CD14-positive monocyte (primary cell): ENCODE results near the gene EDEM1. TPM values are rescaled to one million over a fixed set of nuclear protein-coding genes. Genes with fewer than 3 reads are reported as not detected.
A peak's percentile ranks its signal among the peaks of the same experiment; 100 is the strongest.

Experiments
- DNase-seq, 3 donors: peaks; one replicate each; pipeline ENCODE4 v3.0.0-alpha.2; 2011 to 2022
- H2AFZ ChIP-seq: 2 replicates; pipeline ENCODE4 v1.6.0; 2012; ENCODE audit warnings: mild to moderate bottlenecking, low read depth, low read length, inconsistent platforms; ENCODE audit not compliant: insufficient read depth, poor library complexity, severe bottlenecking
- H3K27ac ChIP-seq, 2 donors: 1 replicate in 1 of 2; 2 replicates in 1 of 2; pipeline ENCODE4 v1.5.1; 2012 to 2013; ENCODE audit warnings: low read length in 2 of 2, control low read depth in 1 of 2, inconsistent platforms in 1 of 2, low read depth in 1 of 2, mild to moderate bottlenecking in 1 of 2
- H3K27me3 ChIP-seq, 2 donors: one replicate each; pipeline versions ENCODE4 v1.6.0 to v1.6.1; 2011 to 2013; ENCODE audit warnings: low read length in 2 of 2; ENCODE audit not compliant: control insufficient read depth in 2 of 2, insufficient read depth in 2 of 2
- H3K36me3 ChIP-seq, 2 donors: replicated peaks in 1 of 2; 1 replicate in 1 of 2; 2 replicates in 1 of 2; pipeline versions ENCODE4 v1.5.1 to v1.6.1; 2012 to 2013; ENCODE audit warnings: low read length in 2 of 2, control low read depth in 1 of 2, inconsistent platforms in 1 of 2, mild to moderate bottlenecking in 1 of 2; ENCODE audit not compliant: insufficient read depth in 2 of 2, control insufficient read depth in 1 of 2
- H3K4me1 ChIP-seq, 2 donors: 1 replicate in 1 of 2; 2 replicates in 1 of 2; pipeline versions ENCODE4 v1.5.1 to v1.6.1; 2012 to 2013; ENCODE audit warnings: low read length in 2 of 2, control low read depth in 1 of 2, inconsistent platforms in 1 of 2, mild to moderate bottlenecking in 1 of 2, moderate library complexity in 1 of 2; ENCODE audit not compliant: insufficient read depth in 2 of 2, control insufficient read depth in 1 of 2
- H3K4me2 ChIP-seq: replicated peaks from 2 replicates; pipeline ENCODE3; 2012; ENCODE audit warnings: low read length, moderate library complexity, mild to moderate bottlenecking; ENCODE audit not compliant: poor library complexity, severe bottlenecking; ENCODE audit errors: extremely low read depth
- H3K4me3 ChIP-seq, 3 experiments: fragments of 200-600 bp in 1 of 3; sonication (generic) in 1 of 3; replicated peaks in 1 of 3; 1 replicate in 2 of 3; 2 replicates in 1 of 3; pipeline ENCODE4 v1.5.1; 2011 to 2013; ENCODE audit warnings: low read length in 3 of 3, mild to moderate bottlenecking in 3 of 3, control low read depth in 2 of 3, low read depth in 2 of 3, inconsistent platforms in 1 of 3, moderate library complexity in 1 of 3
- H3K79me2 ChIP-seq: 2 replicates; pipeline ENCODE4 v1.6.0; 2012; ENCODE audit warnings: mild to moderate bottlenecking, control low read depth, inconsistent platforms, low read length, moderate library complexity; ENCODE audit not compliant: insufficient read depth
- H3K9ac ChIP-seq: 2 replicates; pipeline ENCODE4 v1.6.0; 2017; ENCODE audit warnings: low read length, mild to moderate bottlenecking; ENCODE audit not compliant: insufficient read depth, poor library complexity, severe bottlenecking
- H3K9me3 ChIP-seq, 2 donors: replicated peaks in 1 of 2; 1 replicate in 1 of 2; 2 replicates in 1 of 2; pipeline versions ENCODE4 v1.5.1 to v1.6.1; 2012 to 2013; ENCODE audit warnings: low read length in 2 of 2, control low read depth in 1 of 2; ENCODE audit not compliant: control insufficient read depth in 1 of 2, insufficient read depth in 1 of 2
- H4K20me1 ChIP-seq: 2 replicates; pipeline ENCODE4 v1.6.0; 2012; ENCODE audit warnings: mild to moderate bottlenecking, low read length, control low read depth, moderate library complexity; ENCODE audit not compliant: insufficient read depth
- H3K27ac Mint-ChIP-seq, 7 donors: one replicate each; pipeline ENCODE4 v1.8.0; 2020; ENCODE audit warnings: mild to moderate bottlenecking in 7 of 7, mixed read lengths in 7 of 7, moderate library complexity in 6 of 7, inconsistent platforms in 2 of 7
- H3K27me3 Mint-ChIP-seq, 3 donors: one replicate each; pipeline ENCODE4 v1.8.0; 2021 to 2022; ENCODE audit warnings: low read depth in 3 of 3, mild to moderate bottlenecking in 3 of 3, mixed read lengths in 3 of 3, moderate library complexity in 3 of 3, inconsistent platforms in 1 of 3
- H3K36me3 Mint-ChIP-seq, 2 donors: one replicate each; pipeline ENCODE4 v1.8.0; 2020; ENCODE audit warnings: mixed read lengths in 2 of 2, inconsistent platforms in 1 of 2, mild to moderate bottlenecking in 1 of 2
- H3K4me1 Mint-ChIP-seq: one replicate; pipeline ENCODE4 v1.8.0; 2020; ENCODE audit warnings: mild to moderate bottlenecking, mixed read lengths
- H3K4me3 Mint-ChIP-seq, 2 donors: one replicate each; pipeline ENCODE4 v1.8.0; 2020; ENCODE audit warnings: mild to moderate bottlenecking in 2 of 2, mixed read lengths in 2 of 2, moderate library complexity in 1 of 2
- H3K9me3 Mint-ChIP-seq, 7 donors: one replicate each; pipeline ENCODE4 v1.8.0; 2020 to 2022; ENCODE audit warnings: mixed read lengths in 7 of 7, mild to moderate bottlenecking in 6 of 7, moderate library complexity in 6 of 7, inconsistent platforms in 2 of 7
- CTCF ChIP-seq: fragments of 200-600 bp; IDR thresholded peaks from one replicate; pipeline ENCODE4 v1.8.0; 2022; ENCODE audit warnings: antibody characterized with exemption, mild to moderate bottlenecking
- WGBS: methylation state at CpG from one replicate; pipeline ENCODE4 v1.1.5; 2013; ENCODE audit warnings: missing lambda C conversion rate; ENCODE audit not compliant: insufficient coverage; 5-methylcytosine and 5-hydroxymethylcytosine counted together
- intact Hi-C, 2 donors: fragments of 100-400 bp; cut with micrococcal nuclease; formaldehyde crosslinking; loops; one replicate each; pipeline versions ENCODE4 v1.15.0 to v1.15.1; 2023
- polyA plus RNA-seq, 3 donors: library from polyadenylated mRNA; depleted of rRNA in 1 of 3; unstranded in 2 of 3; stranded (reverse) in 1 of 3; fragments of 300-500 nt in 2 of 3; fragments of >200 nt in 1 of 3; fragmentation: Illumina TruSeq in 2 of 3; gene quantifications; 1 replicate in 2 of 3; 2 replicates in 1 of 3; pipeline ENCODE4 v1.2.3, GENCODE V29; 2012 to 2021

The EDEM1 gene
- polyA plus RNA-seq, 3 donors: 17.5 to 31.7 (median 23.7) TPM

GRCh38 chr3:5218815-5219214 lies 31.3 kb downstream of the EDEM1 start:
- TF ChIP-seq CTCF: no peak
- H3K9me3 ChIP-seq: no peaks in the 10 kb centered on the region
- Mint-ChIP-seq H3K4me3 (no peak overlapping the region), H3K27ac (peak overlapping the region in 4 of 7 donors; percentile 5 to 42 (median 24)), H3K27me3 (no peaks in the 10 kb centered on the region), H3K36me3 (peaks cover 53 to 72% of the 10 kb centered on the region in 2 donors), H3K4me1 (no peaks in the 10 kb centered on the region), H3K9me3 (no peaks in the 10 kb centered on the region)
- no peaks in the 10 kb centered on the region for H3K4me1 ChIP-seq
- DNase-seq: no peak
- no peak overlapping the region for H3K4me2 ChIP-seq
- H3K79me2 ChIP-seq: no peaks in the 10 kb centered on the region
- H3K27ac ChIP-seq: peak overlapping the region in 1 of 2 donors; percentile 14
- peaks cover 17% of the 10 kb centered on the region for H4K20me1 ChIP-seq
- intact Hi-C loops: no loop called here
- peaks cover 51 to 85% of the 10 kb centered on the region in 2 donors for H3K36me3 ChIP-seq
- WGBS: 80% methylated on average over 2 of the region's 5 CpGs
- no peak overlapping the region for H2AFZ ChIP-seq
- H3K9ac ChIP-seq: no peak overlapping the region
- H3K4me3 ChIP-seq: no peak overlapping the region
- H3K27me3 ChIP-seq: no peaks in the 10 kb centered on the region

DNA sequence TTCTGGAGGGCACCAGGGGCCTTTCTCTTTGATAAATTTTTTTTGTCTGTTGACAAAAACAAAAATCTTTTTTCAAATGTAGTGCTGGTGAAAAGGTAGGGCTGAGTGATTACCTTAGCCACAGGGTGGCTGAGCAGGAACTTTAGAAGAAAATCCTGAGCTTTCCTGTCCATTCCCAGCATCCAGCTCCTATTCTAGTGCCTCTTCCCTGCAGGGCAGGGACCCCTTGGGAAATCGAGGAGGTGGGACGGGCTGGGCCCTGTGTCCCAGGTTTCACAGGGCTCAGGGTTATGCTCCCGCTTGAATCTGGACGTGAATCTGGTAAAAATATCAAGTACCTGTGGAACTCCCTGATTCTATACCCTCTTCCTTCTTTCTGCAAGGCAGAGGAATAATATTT lies 31.7 kb downstream of the EDEM1 start:
- 100% methylated on average over 2 of the region's 4 CpGs for WGBS
- no peaks in the 10 kb centered on the region for H3K9me3 Mint-ChIP-seq
- Histone ChIP-seq H3K79me2 (no peaks in the 10 kb centered on the region), H4K20me1 (peaks cover 17% of the 10 kb centered on the region), H3K4me2 (no peak overlapping the region), H3K9me3 (no peaks in the 10 kb centered on the region), H3K9ac (no peak overlapping the region), H3K27ac (peak overlapping the region in 1 of 2 donors; percentile 14), H3K27me3 (no peaks in the 10 kb centered on the region), H2AFZ (no peak overlapping the region), H3K4me1 (no peaks in the 10 kb centered on the region), H3K4me3 (no peak overlapping the region), H3K36me3 (peaks cover 47 to 81% of the 10 kb centered on the region in 2 donors)
- H3K4me3 Mint-ChIP-seq: no peak overlapping the region
- H3K27ac Mint-ChIP-seq: peak overlapping the region in 1 of 7 donors; percentile 38
- H3K27me3 Mint-ChIP-seq: no peaks in the 10 kb centered on the region
- H3K4me1 Mint-ChIP-seq: no peaks in the 10 kb centered on the region
- no peak for DNase-seq
- TF ChIP-seq CTCF: no peak
- peaks cover 49 to 68% of the 10 kb centered on the region in 2 donors for H3K36me3 Mint-ChIP-seq
- intact Hi-C loops: no loop called here
